Ascending aorta (tissue), 2 donors: ENCODE data around the gene STK40. TPM values are rescaled to one million over a fixed set of nuclear protein-coding genes. Genes with fewer than 3 reads are reported as not detected.
A peak's percentile ranks its signal among the peaks of the same experiment; 100 is the strongest.

Source experiments
- DNase-seq, 2 donors: peaks; one replicate each; pipeline ENCODE4 v3.0.0-alpha.2; 2019; ENCODE audit warnings: low spot score in 2 of 2
- H3K27ac ChIP-seq, 2 donors: fragments of 200-600 bp; sonication (generic); one replicate each; pipeline ENCODE4 v1.5.1; 2016 to 2017; ENCODE audit warnings: mild to moderate bottlenecking in 1 of 2
- H3K27me3 ChIP-seq: fragments of 200-600 bp; sonication (generic); one replicate; pipeline ENCODE4 v1.5.1; 2017
- H3K36me3 ChIP-seq, 2 donors: fragments of 200-600 bp; sonication (generic); one replicate each; pipeline ENCODE4 v1.5.1; 2016
- H3K4me1 ChIP-seq, 2 donors: fragments of 200-600 bp; sonication (generic); one replicate each; pipeline ENCODE4 v1.5.1; 2016 to 2017; ENCODE audit warnings: mild to moderate bottlenecking in 1 of 2
- H3K4me3 ChIP-seq, 2 donors: fragments of 200-600 bp; sonication (generic); one replicate each; pipeline ENCODE4 v1.5.1; 2016 to 2017; ENCODE audit warnings: mild to moderate bottlenecking in 1 of 2
- H3K9me3 ChIP-seq, 2 donors: fragments of 200-600 bp; sonication (generic); one replicate each; pipeline ENCODE4 v1.5.1; 2016
- CTCF ChIP-seq, 3 experiments: fragments of 200-600 bp in 2 of 3; fragments of 450-650 bp in 1 of 3; sonication (generic) in 2 of 3; IDR thresholded peaks; one replicate each; pipeline ENCODE4 v1.5.1; 2016 to 2019; ENCODE audit warnings: antibody characterized with exemption in 3 of 3, mild to moderate bottlenecking in 1 of 3, moderate library complexity in 1 of 3
- intact Hi-C: fragments of 100-400 bp; cut with DNase I; formaldehyde crosslinking; loops from one replicate; pipeline ENCODE4 v1.15.1; 2023
- total RNA-seq: library from RNA; depleted of rRNA; stranded (reverse); fragments of >200 nt; gene quantifications from one replicate; pipeline ENCODE4 v1.1.0, GENCODE V29; 2016

STK40 gene
- total RNA-seq, 1 donor from 2014 or later: 77.0 TPM

GRCh38 chr1:36352910-36353878 is 32.5 kb downstream of the STK40 start:
- no peak for TF ChIP-seq CTCF (IDR thresholded peaks at IDR 0.05)
- Histone ChIP-seq H3K36me3 (peaks cover 38 to 52% of the 10 kb centered on the region in 2 donors), H3K27ac (peak overlapping the region; percentile 84 to 89), H3K4me3 (no peak overlapping the region), H3K9me3 (no peaks in the 10 kb centered on the region), H3K4me1 (peaks cover 39 to 43% of the 10 kb centered on the region in 2 donors), H3K27me3 (no peaks in the 10 kb centered on the region)
- intact Hi-C loops: no loop called here
- DNase-seq: no peak

GRCh38 chr1:36352125-36352909 is 33.4 kb downstream of the STK40 start:
- H3K4me1 ChIP-seq: peaks cover 39 to 43% of the 10 kb centered on the region in 2 donors
- no peaks in the 10 kb centered on the region for H3K27me3 ChIP-seq
- TF ChIP-seq CTCF (IDR thresholded peaks at IDR 0.05): no peak
- no peak for DNase-seq
- H3K36me3 ChIP-seq: peaks cover 35 to 51% of the 10 kb centered on the region in 2 donors
- peak overlapping the region; percentile 84 to 89 for H3K27ac ChIP-seq
- intact Hi-C loops: no loop called here
- H3K4me3 ChIP-seq: no peak overlapping the region
- no peaks in the 10 kb centered on the region for H3K9me3 ChIP-seq

- Histone ChIP-seq H3K36me3 (peaks cover 40 to 55% of the 10 kb centered on the region in 2 donors), H3K4me1 (peaks cover 39 to 43% of the 10 kb centered on the region in 2 donors), H3K9me3 (no peaks in the 10 kb centered on the region), H3K27ac (peak overlapping the region; percentile 84 to 89), H3K27me3 (no peaks in the 10 kb centered on the region), H3K4me3 (peak overlapping the region in 1 of 2 donors; percentile 30)
- peak in 1 of 3 experiments; percentile 18 for TF ChIP-seq CTCF (IDR thresholded peaks at IDR 0.05)
- DNase-seq: peak in 1 of 2 donors; percentile 83
- intact Hi-C loops: loop anchor here (1.0 to 2.0 kb wide), 3 partner anchors 18 to 35 kb away; partner anchors contain the start of gene EVA1B
Measured at GRCh38 chr1:36351227-36351977, 34.3 kb downstream of the STK40 start.

- H3K27me3 ChIP-seq: no peaks in the 10 kb centered on the region
- H3K4me1 ChIP-seq: peaks cover 39 to 43% of the 10 kb centered on the region in 2 donors
- peak in 1 of 2 donors; percentile 86 for DNase-seq
- peaks cover 44 to 55% of the 10 kb centered on the region in 2 donors for H3K36me3 ChIP-seq
- H3K9me3 ChIP-seq: no peaks in the 10 kb centered on the region
- H3K27ac ChIP-seq: peak overlapping the region; percentile 84 to 89
- intact Hi-C loops: loop anchor here (1.0 to 2.0 kb wide), 3 partner anchors 19 to 36 kb away; partner anchors contain the start of gene EVA1B
- TF ChIP-seq CTCF (IDR thresholded peaks at IDR 0.05): no peak
- peak overlapping the region in 1 of 2 donors; percentile 30 for H3K4me3 ChIP-seq
Measured at GRCh38 chr1:36350659-36351226, 35.0 kb downstream of the STK40 start.
